Right forelimb (tissue), 1 donor: Measurements from ENCODE around the gene PTPRG.
A peak's percentile ranks its signal among the peaks of the same experiment; 100 is the strongest.

Experiments used
- DNase-seq: peaks from one replicate; pipeline ENCODE4 v3.0.0-alpha.2; 2018

The PTPRG gene

DNA sequence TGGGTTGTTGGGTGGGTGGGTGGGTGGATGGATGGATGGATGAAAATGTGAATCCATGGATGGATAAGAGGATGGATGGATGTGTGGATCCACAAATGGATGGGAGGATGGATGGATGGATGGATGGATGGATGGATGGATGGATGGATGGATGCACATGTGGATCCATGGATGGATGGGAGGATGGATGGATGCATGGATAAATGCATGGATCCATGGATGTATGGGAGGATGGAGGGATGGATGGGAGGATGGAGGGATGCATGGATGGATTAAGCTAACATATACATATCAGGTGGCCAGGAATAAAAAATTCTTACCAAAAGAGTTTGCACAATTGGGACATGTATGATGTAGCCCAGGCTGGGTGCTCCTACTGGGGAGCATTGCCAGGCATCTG, 616.7 kb downstream of the PTPRG start:
- peak; percentile 3 for DNase-seq

DNA sequence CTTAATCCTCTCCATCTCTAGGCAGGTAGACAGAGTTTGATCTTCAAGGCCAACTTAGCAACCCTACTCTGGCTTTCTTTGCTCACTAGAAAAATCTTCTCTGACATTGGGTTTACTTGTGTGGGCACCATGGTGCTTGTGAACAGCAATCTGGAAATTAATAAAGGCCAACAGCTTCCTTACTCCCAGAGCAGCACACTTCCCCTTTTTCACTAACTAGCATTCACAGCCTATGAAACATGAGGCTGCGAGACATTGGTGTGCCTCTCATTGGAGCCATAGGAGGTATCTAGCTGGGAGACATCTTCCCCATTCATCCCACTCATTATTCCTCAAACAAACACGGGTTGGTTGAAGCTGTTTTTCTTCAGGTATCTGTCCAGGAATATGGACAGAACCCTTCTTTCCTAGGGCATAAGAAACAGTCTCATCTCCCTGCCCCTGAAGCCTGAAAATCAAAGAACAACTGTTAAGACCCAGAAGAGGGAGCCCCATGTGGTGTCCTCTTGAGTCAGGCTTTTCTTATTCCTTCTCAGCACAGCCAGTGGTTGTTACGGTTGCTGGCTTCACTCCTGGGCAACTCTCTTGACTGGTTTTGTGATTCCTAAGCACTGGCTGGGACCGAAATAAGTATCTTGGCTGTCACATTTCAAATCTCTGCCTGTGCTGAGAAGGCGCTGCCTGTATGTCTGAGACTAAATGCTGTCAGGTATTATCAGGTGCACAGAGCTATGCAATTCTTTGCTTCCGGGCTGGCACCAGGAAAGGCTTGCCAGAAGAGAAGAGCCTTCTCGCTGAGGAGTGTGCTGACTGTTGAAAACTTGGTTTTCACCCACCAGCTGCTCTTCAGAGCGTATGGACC, 617.6 kb downstream of the PTPRG start:
- peak; percentile 10 for DNase-seq

DNA sequence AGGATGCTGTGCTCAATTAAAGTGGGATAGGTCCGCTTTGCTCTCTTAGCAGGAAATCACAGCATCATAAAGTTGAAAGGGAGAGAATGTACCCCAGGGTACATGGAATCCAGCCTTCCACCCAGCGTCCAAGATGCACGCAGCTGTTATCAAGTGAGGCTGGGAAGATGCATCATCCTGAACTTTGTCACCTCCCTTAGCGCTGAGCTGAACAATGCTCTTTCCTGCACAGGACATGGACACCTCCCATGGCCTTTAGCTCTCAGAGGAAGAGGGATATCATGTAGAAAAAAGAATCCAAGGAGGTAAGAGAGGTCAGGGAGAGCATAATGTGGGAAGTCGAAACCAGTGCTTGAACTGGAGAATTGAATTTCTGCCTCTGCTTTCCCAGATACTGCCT, 619.1 kb downstream of the PTPRG start:
- DNase-seq, result no peak

GRCh38 chr3:62183087-62183486, 621.7 kb downstream of the PTPRG start:
- no peak for DNase-seq

DNA sequence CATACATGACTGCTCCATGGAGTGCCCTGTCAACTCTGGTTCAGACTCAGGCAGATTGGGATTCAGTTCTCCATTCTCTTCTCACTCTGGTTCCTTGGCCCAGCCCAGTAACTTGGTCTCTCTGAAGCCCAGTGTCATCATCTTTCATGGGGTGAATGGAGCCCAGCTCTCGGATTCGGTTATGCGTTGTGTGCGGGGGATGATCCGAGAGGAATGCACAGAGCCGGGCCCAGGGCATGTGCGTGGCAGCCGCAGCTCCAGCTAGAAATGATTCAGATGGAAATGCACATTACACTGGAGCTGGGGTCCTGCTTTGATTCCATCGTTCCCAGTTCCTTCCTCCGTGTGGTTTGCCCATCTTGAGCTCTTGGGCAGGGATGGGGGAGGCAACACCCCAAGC, 622.6 kb downstream of the PTPRG start:
- DNase-seq, result no peak

DNA sequence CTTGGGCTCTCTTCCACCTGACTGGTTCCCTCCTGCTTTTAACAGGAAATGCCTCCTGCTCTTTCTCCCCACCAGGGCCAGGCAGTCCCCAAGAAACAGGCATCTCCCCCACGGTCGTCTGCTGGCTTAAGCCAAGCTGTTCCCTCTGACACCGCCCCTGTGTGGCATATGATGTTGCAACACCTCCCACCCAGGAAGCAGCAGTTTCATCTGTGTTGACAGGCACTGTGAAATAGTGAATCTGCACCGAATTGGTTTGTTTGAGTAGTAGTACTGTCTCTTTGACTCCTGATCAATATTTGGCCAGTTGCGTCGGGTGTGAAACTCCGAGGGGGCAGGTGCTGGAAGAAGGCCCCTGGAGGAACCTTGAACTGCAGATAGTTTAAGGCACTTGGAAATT, 623.2 kb downstream of the PTPRG start:
- no peak for DNase-seq

- no peak for DNase-seq
Observed at GRCh38 chr3:62187022-62187431, 625.7 kb downstream of the PTPRG start.

GRCh38 chr3:62188681-62189375, 627.5 kb downstream of the PTPRG start:
- DNase-seq, result peak; percentile 85

DNA sequence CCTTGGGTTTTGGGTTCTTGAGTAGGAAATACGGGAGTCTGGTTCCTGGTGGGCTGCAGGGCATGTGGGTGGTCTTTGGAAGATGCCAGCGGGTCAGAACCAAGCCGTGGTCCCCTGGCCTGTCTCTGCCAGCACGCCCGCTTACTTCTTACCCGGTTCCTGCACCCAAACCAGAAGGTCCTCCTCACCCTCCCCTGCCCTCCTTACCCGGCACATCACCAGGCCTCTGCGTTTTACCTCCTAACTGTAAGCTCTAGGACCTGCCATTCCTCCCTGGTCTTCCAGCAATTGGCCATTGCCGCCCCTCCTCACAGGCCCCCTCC, 628.0 kb downstream of the PTPRG start:
- DNase-seq, result no peak

DNA sequence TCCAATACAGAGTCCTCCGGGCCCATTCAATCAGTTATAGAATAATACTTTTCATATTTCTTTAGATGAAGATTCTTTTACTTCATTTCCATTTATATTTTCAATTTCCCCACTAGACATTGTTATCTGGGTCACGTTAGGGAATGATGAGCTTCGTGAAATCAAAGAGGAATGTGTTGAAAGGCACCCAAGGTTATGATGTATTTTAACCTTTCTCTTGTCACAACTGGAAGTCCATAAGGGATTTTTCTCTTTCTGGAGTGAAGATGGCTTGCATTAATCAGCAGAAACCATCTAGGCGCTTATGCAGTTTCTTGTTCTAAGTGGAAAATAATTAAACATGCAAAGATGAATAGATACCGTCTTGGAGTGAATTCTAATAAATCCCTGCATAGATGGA, 631.5 kb downstream of the PTPRG start:
- no peak for DNase-seq

GRCh38 chr3:62193586-62194345, 632.4 kb downstream of the PTPRG start:
- no peak for DNase-seq

- DNase-seq, result no peak
Observed at GRCh38 chr3:62197350-62198012, 636.1 kb downstream of the PTPRG start.

- no peak for DNase-seq
Observed at GRCh38 chr3:62199126-62199525, 637.8 kb downstream of the PTPRG start.

- no peak for DNase-seq
Observed at GRCh38 chr3:62201438-62202035, 640.2 kb downstream of the PTPRG start.

DNA sequence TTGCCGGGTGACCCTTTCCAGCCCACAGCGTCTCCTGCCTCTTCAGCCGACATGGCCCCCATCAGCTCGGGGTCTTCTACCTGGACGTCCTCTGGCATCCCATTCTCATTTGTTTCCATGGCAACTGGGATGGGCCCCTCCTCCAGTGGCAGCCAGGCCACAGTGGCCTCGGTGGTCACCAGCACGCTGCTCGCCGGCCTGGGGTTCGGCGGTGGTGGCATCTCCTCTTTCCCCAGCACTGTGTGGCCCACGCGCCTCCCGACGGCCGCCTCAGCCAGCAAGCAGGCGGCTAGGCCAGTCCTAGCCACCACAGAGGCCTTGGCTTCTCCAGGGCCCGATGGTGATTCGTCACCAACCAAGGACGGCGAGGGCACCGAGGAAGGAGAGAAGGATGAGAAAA, 641.8 kb downstream of the PTPRG start:
- no peak for DNase-seq

DNA sequence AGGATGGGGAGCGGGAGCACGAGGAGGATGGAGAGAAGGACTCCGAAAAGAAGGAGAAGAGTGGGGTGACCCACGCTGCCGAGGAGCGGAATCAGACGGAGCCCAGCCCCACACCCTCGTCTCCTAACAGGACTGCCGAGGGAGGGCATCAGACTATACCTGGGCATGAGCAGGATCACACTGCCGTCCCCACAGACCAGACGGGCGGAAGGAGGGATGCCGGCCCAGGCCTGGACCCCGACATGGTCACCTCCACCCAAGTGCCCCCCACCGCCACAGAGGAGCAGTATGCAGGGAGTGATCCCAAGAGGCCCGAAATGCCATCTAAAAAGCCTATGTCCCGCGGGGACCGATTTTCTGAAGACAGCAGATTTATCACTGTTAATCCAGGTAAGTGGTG, 642.2 kb downstream of the PTPRG start:
- no peak for DNase-seq

- DNase-seq, result no peak
Observed at GRCh38 chr3:62207197-62207596, 645.8 kb downstream of the PTPRG start.

GRCh38 chr3:62208385-62208784, 647.0 kb downstream of the PTPRG start:
- no peak for DNase-seq

- no peak for DNase-seq
Observed at GRCh38 chr3:62209101-62209500, 647.7 kb downstream of the PTPRG start.

GRCh38 chr3:62210011-62210410, 648.6 kb downstream of the PTPRG start:
- DNase-seq, result no peak

DNA sequence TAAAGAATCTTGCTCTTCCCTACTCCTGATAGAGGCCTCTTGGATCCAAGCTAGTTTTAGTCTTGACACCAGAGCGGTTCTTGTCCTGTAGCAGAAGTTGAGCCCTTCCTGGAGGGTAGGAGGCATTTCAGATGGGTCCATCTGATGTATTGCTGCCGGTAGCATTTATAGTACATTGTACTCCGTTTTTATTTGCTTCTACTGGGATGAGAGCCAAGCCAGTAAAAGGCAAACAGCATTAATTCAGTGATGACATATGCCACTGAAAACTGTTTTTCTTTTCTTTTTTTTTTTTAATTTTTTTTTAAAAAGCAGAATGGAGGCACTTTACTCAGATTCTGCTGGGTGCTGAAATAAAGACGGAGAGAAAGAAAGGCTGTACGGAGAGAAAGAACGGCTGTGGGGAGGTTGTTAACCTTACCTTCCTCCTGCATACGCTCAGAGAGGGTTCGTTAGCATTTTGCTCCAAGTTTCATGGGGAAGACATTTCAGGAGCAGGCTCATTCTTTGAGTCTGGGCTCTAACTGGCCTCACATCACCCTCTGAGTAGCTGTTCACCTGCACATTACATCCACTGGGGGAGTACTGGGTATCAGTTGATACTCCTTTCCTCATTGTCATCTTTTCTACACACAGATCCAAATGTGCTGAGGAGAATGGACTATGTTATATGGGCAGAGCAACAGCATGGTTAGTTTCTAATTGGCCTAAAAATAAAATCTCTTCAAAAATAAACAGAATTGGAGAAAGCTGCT, 650.5 kb downstream of the PTPRG start:
- DNase-seq, result peak; percentile 16

DNA sequence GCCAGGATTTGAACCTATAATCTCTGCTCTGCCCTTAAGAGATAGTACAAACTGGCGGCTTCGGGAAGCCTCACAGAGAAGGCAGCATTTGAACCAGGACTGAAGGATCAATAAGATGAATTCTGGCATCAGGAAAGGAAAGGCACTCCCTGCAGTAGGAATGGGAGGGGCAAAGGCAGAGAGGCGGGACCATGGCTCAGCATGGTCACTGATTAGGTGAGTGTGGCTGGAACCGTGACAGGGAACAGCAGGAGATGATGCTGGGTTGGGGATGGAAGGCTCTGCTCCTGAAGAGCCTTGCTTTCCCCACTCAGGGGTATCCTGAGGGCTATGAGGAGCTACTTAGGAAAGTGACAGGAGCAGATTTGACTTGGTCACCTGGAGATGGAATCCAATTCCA, 653.5 kb downstream of the PTPRG start:
- DNase-seq, result peak; percentile 12
